HG03135 (cell line): ENCODE measurements around the gene ZC3H12A.

Experiments used
- ATAC-seq: cut with Tn5 transposase; IDR thresholded peaks from one replicate; pipeline ENCODE4 v1.9.1; 2021; ENCODE audit warnings: mild to moderate bottlenecking, moderate library complexity; ENCODE audit not compliant: unreplicated experiment

ZC3H12A gene

DNA sequence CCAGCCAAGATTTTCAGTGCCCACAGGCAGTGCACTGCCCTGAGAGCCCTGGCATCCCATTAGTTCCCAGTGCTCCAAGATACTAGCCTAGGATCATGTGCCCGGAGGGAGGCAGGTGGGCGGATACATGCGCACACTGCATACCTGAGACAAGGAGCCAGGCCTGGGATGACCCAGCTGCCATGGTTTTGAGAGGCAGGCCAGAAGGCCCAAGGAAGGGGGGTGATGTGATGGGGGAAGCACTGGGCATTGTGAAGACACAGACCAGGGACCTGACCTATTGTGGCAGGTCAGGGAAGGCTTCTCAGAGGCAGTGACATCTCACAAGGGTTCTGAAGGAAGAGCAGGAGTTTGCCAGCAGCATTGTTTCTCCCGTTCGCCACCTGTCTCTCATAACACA lies 3.6 kb downstream of the ZC3H12A start:
- ATAC-seq, result no peak

- no peak for ATAC-seq
Observed at GRCh38 chr1:37478451-37478881, 4.1 kb downstream of the ZC3H12A start.

DNA sequence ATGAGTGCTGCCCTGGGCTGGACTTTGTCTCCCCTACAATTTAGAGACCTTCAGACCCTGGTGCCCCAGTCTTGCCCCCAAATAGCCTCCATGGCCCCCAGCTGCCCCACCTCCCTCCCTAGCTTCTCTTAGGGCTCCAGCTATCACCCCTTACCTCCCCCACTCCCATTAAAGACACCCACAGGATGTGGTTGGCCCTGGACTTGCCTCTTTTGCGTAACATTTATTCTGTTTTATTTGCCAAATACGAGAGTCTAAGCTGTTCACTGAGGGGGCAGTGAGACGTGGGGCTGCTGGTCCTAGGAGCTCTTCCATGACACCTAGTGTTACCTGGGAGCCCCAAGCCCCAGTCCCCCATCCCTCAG lies 4.5 kb downstream of the ZC3H12A start:
- ATAC-seq, result no peak

GRCh38 chr1:37479255-37480124 lies 5.1 kb downstream of the ZC3H12A start:
- peak; percentile 40 for ATAC-seq

DNA sequence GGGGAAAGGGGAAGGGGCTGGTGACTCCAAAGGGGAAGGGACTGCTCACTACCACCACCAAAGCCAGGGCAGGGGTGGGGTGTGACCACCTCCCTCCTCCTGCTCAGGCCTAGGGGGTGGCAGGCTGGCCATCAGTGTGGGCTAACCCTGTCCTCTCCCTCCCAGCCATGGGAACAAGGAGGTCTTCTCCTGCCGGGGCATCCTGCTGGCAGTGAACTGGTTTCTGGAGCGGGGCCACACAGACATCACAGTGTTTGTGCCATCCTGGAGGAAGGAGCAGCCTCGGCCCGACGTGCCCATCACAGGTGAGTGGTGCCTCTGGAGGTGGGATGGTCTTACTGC lies 5.7 kb downstream of the ZC3H12A start:
- no peak for ATAC-seq

DNA sequence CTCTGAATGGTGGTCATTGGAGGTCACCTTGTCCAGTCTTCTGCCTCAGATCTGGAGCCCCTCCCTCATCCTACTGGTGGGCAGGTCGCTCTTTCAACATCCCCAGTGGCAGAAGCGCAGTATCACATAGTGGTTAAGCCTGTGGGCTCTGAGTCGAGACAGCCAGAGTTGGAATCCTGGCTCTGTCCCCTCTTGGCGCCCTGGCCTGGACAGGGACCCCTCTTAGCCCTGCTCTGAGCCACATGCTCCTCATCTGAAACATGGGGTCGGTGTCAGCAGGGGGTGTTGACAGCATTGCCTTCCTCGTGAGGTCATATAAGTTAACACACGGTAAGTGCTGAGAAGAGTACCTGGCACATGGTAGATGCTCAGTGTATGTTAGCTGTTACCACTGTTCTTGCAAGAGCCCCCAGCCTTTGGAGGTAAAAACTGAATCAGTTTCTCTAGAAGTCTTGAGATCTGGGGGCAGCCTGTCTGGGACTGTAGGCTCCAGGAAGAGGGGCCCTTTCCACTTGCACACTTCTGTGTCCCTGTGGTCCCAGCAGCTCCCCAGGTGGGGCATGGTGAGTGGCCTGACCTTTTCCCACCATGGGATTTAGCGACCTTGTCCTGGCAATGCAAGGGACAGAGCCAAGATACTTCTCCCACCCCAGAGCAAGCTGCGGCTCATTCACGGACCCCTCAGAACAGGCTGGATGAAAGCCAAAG lies 6.4 kb downstream of the ZC3H12A start:
- no peak for ATAC-seq

GRCh38 chr1:37481289-37482003 lies 7.1 kb downstream of the ZC3H12A start:
- no peak for ATAC-seq

DNA sequence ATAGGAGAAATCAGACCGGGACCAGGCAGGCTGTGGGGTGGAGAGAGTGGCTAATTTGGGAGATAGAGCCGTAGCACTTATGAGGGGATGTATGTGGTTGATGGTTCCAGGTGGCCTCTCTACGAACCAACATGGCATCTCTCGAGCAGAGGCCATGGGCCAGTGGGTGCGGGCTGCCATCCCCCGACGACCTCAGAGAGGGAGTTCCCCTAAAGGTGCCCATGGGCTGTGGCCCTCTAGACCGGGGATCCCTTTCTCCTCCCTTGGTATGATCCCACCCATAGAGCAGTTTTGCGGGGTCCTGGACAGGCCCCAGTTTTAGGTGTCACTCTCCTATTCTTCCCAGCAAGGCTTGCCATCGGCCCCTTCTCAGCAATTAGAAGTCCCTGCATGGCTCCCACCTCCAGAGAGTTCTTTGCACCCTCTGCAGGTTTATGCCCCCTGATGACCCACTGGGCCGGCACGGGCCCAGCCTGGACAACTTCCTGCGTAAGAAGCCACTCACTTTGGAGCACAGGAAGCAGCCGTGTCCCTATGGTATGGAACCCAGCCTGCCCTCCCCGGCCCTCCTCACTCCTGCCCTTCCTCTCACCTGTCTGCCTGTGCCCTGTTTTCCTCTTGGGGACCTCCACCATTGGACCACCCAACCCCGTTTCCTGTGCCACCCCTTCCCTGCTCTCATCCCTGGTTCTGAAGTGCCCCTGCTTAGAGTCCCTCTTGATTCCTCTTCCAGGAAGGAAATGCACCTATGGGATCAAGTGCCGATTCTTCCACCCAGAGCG lies 7.8 kb downstream of the ZC3H12A start:
- ATAC-seq, result no peak

DNA sequence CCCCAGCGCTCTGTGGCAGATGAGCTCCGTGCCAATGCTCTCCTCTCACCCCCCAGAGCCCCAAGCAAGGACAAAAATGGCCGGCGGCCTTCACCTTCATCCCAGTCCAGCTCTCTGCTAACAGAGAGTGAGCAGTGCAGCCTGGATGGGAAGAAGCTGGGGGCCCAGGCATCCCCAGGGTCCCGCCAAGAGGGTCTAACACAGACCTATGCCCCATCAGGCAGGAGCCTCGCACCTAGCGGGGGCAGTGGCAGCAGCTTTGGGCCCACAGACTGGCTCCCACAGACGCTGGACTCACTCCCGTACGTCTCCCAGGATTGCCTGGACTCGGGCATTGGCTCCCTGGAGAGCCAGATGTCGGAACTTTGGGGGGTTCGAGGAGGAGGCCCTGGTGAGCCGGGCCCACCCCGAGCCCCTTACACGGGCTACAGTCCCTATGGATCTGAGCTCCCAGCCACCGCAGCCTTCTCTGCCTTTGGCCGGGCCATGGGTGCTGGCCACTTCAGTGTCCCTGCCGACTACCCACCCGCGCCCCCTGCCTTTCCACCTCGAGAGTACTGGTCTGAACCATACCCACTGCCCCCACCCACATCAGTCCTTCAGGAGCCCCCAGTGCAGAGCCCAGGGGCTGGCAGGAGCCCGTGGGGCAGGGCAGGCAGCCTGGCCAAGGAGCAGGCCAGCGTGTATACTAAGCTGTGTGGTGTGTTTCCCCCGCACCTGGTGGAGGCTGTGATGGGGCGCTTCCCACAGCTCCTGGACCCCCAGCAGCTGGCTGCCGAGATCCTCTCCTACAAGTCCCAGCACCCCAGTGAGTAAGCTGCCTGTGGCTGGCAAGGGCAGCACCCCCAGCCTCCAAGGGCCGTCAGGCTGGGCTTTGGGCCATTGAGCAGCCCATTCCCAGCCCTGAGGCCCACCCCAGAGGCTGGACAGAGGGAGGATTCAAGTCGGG lies 8.7 kb downstream of the ZC3H12A start:
- ATAC-seq, result no peak

DNA sequence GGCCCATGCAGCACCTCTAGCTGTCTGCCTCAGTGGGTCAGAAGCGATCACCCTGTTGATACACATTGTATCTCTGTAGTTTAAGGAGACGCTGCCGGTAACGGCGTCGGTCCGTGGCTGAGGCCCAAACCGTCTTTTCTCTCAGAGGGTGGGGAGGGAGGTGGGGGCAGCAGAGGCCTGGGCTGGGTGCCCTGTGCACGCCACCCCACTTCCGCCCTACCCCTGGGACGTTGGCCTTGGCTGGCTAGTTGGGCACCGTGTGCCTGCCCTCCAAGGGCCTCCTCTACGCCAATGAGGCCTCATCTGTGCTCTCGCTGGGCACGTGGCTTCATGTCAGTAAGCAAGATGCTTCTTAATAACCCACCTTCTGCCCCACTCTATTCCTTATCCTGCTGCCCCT lies 9.4 kb downstream of the ZC3H12A start:
- ATAC-seq, result no peak

GRCh38 chr1:37484325-37485051 lies 10.1 kb downstream of the ZC3H12A start:
- ATAC-seq, result no peak

GRCh38 chr1:37485902-37486679 lies 11.7 kb downstream of the ZC3H12A start:
- ATAC-seq, result no peak

GRCh38 chr1:37486680-37487618 lies 12.6 kb downstream of the ZC3H12A start:
- ATAC-seq, result peak; percentile 47

DNA sequence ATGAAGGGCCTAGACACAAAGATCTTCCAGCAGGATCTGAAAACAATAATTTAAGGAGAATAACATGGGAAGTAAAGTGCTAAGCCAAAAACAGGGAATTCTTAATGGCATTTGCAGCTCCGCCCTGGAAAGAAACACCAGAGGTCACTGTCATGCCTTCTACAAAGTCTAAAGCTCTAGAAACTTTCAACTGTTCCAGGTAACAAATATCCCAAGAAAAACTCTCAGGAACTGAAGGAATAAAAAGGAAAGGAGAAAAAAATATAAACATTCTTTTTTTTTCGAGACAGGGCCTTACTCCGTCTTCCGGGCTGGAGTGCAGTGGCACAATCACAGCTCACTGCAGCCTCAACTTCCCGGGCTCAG lies 13.2 kb downstream of the ZC3H12A start:
- ATAC-seq, result no peak

- ATAC-seq, result no peak
Observed at GRCh38 chr1:37493336-37494098, 19.1 kb downstream of the ZC3H12A start.

DNA sequence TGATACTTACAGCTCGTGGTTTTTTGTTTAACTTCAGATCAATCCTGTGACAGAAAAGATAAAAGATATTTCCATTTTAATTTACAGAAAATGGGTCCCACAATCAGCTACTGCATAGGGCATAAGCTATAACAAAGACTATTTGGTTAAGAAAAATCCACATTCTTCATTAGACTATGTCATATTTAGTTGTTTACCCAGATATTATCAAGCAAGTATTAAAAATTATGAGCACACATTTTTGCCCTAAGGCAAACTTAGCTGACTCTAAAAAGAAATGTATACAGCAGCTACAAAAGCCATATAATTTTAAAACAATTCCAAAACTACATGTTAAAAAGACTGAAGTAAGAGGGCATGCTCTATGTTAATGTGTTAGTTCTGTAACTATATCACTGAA lies 21.5 kb downstream of the ZC3H12A start:
- no peak for ATAC-seq

DNA sequence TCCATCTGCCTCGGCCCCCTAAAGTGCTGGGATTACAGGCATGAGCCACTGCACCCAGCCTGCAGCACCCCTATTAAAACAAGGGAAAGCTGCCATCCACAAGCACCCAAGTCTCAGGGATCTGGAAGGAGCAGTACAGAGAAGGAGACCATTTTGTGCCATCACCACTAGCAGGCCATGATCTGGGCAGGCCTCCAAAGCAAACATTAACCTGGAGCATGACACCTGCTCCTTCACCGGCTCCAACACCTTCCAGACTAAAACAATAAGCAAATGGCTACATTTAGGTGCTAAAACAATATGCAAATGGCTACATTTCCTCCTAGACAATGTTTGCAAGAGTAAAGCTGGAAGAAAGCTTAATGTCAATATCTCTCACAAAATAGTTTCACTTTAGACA lies 23.5 kb downstream of the ZC3H12A start:
- no peak for ATAC-seq
